CD1c-positive myeloid dendritic cell (primary cell): ENCODE data around the gene GON7.
A peak's percentile ranks its signal among the peaks of the same experiment; 100 is the strongest.
"Not testable (repeated sequence)": the region's sequence is repeated elsewhere in the genome, so short reads cannot be mapped to it uniquely, and the experiment has no call there.

Experiments used
- DNase-seq: peaks from one replicate; pipeline ENCODE4 v3.0.0-alpha.2; 2016; ENCODE audit errors: extremely low spot score

The GON7 gene

GRCh38 chr14:93158349-93158748 is 48.5 kb downstream of the GON7 start:
- DNase-seq = not testable (repeated sequence)

DNA sequence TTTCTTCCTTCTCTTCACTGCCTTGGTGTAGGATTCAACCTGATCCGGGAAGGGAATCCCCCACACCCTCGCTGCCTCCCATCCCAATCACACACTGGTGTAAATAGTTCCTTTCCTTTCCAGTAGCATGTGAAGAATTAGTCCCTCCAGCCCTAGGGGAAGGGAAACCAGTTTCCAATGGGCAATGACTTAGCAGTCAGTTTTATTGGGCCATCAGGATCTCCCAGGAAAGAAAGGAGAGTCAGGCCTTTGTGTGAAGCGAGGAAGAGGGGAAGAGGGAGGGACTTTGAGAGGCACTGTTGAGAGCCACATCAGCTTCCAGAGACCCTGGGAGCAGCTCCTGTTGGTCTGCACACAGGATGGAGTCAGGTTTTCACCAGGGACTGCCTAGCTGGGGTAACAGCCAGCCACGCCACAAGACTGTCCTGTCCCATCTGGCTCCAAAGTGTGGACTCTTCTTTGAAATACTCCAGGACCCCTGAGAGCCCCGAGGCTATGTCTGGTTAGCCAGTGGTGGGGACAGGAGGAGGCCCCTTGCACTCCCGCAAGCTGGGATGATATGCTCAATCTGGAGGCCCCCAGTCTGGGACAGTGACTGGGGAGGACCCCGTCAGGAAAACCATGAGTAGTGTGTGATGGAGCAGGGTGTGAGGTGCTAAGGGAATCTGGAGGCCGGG is 50.0 kb downstream of the GON7 start:
- DNase-seq = no peak

DNA sequence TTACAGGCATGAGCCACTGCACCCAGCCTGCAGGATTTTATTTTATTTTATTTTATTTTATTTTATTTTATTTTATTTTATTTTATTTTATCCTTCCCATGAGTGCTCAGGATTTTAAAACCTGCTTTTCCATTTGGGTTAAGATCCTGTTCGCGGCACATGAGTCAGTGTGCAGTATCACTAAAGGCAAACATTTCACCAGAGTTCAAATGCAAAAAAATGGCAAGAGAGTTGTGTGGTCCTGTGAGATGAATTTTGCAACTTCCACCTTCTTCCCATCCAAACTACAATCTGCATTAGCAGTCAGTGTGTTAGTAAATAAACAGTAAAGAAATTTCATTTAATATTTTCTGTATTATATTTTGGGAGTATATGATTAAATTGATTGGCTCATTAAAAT is 51.2 kb downstream of the GON7 start:
- no peak for DNase-seq

GRCh38 chr14:93153121-93153520 is 53.7 kb downstream of the GON7 start:
- DNase-seq = peak; percentile 34
